ENCODE measurements around the gene C6orf120. TPM values are rescaled to one million over a fixed set of nuclear protein-coding genes. Genes with fewer than 3 reads are reported as not detected.

C6orf120 gene
- total RNA-seq, 1 donor from 2014 or later = 22.0 TPM

DNA sequence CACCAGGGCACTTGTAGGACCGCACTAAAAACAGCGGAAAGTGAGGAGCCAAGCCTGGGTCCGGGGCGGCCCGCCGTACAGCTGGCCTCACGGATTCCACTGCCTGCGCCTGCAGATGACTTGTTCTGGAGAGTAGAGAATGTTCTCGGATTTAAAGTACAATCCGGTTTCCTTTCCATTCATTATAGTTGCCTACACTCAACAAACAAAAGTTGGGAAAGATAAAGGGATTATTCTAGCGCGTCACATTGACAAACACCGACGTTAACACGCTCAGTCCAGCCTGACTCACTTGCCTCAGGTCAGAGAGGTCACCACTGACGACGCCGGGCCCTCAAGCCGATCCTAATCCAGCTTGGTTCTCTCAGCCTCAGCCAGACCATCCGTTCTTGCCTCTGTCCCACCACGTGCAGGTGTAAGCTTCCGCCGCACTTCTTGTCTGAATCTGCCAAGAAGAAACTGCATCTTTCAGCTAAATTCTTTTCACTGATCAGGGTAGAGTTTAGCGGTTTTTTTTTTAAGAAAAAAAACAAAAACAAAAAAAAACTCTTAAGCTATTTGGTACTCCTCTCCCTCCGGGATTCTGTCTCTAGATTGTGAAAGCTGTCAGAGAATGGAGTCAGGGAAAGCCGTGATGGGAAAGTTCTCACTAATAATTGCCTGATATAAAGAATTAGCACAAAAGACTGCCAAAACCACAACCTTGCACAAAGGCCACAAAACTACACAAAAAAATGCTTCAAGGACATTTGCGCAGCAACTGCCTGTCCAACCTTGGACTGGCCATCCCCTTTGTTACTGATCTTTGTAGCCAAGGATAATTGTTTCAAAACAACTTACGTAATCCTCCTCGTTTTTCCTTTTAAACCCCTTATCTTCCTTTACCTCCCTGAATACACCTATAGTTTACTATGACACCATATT, 23.5 kb downstream of the C6orf120 start:
- DNase-seq = peak; percentile 54

GRCh38 chr6:169726049-169726400, 24.1 kb downstream of the C6orf120 start:
- no peak for DNase-seq

- DNase-seq = no peak
Observed at GRCh38 chr6:169726963-169727362, 25.0 kb downstream of the C6orf120 start.

DNA sequence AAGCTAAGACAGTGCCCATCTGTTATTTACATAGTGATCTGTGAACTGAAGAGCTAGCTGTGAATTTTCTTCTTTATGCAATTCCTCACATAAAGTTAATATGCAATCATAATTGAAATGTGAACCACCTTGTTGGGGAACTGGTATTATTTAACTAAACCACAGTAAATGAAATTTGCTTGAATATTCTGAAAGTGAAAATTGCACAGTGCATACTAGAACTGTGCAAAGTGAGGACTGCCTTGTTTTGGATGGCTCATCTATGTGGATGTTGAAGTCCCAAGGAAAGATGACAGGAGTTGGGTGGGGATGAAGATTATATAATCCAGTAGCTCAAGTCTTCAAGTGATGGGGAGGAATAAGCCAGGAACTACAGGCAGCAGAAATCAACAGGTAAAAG, 28.0 kb downstream of the C6orf120 start:
- no peak for DNase-seq

DNA sequence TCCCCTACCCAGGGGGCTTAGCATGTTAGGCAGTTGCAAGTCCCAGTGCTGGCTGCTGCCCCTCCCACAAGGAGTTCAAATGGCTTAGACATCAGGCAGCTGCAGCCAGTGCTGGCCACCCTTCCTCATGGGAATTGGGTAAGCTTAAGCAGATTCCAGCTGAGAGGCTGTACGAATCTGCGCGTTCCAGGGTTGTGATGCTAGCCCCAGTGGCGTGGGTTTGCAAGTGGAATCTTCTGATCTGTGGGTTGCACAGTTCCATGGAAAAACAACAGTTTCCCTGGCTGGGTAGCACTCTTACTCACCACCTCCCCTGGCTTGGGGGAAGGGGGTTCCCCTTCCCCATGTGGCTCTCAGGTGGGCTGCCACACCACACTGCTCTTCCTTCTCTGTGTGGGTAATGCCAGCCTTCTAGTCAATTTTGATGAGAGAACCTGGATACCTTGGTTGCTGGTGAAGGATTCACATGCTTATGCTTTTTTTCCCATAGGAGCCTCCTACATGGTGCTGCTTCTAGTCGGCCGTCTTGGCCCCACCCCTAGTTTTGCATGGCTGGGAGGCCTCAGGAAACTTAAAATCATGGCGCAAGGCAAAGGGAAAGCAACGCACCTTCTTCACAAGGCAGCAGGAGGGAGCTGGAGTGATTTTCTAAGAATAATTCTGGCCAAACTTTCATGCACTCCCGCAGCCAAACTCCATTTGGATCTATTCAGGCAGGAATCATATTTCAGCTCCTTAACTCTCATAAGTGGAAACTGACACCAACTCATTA, 36.5 kb downstream of the C6orf120 start:
- no peak for DNase-seq

GRCh38 chr6:169738976-169739529, 37.1 kb downstream of the C6orf120 start:
- DNase-seq = no peak

- no peak for DNase-seq
Observed at GRCh38 chr6:169741344-169741743, 39.4 kb downstream of the C6orf120 start.

DNA sequence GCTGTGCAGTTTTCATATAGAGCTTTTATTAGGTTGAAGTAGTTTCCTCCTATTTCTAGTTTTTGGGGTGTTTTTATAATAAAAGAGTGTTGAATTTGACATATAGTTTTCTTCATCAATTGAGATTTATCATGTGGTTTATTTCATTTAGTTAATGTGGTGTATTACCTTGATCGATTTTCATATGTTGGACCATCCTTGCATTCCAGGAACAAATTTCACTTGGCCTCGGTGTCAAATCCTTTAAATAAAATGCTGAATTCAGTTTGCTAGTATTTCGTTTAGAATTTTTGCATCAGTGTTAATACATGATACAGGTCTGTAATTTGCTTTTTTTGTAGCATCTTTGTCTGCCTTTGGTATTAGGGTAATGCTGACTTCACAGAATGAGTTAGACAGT, 43.5 kb downstream of the C6orf120 start:
- no peak for DNase-seq

- DNase-seq = no peak
Observed at GRCh38 chr6:169746556-169746955, 44.6 kb downstream of the C6orf120 start.

DNA sequence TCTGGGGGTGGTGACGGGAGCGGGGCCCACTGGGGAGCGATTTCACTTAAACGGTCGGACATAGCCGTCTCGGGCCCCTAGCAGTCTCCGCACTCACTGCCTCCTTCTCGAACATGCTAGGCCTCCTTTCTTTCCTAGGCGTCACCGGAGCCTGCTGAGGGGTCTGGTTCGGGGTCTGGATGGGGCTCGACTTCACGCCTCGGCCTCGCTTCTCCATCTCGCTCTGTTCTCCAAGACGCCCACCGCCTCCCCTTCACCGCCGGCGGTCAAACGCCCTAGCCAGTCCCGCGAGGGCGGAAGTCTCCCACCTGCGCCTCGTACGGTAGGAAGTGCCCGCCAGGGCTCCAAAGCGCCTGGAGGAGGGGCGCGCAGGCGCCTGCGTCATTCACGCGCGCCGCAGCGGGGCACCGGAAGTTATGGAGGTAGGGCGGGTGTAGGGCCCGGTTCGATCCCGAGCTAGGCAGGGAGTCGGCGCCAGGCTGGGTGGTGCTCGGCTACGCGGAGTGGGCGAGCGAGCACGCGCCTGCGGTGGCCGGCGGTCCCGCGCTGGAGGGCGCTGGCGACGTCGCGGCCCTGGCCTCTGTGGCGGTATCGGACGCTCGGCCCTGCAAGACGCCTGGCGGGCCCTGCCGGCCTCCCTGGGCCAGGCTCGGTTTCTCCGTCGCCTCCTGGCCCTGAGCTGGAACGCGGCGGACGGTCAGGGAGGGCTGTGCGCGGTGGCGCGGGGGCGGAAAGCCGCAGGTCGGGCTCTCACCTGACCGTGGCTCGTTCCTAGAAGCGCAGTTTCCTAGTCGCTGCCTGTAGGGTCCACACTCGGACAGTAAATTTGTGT, 49.5 kb downstream of the C6orf120 start, which contains the start of the genes DYNLT2 and ERMARD:
DYNLT2 (minus strand) TSS at position 331 of the 832 bp plus-strand sequence; CDS start at position 217, 114 bp downstream.
ERMARD (plus strand) TSS at position 381 of the 832 bp plus-strand sequence; CDS start at position 417, 36 bp downstream.
- DNase-seq = peak; percentile 88

- peak; percentile 23 for DNase-seq
Observed at GRCh38 chr6:169752074-169752623, 50.2 kb downstream of the C6orf120 start.

Other genes starting within 250 kb of the C6orf120 start
- gene WDR27, start 97 bp upstream of the C6orf120 start, total RNA-seq = 32.8 TPM
- 46.4 TPM for gene PHF10, start 22.4 kb downstream of the C6orf120 start, total RNA-seq
- gene DYNLT2, start 49.4 kb downstream of the C6orf120 start, total RNA-seq = 2.0 TPM
- 18.7 TPM for gene ERMARD, start 49.5 kb downstream of the C6orf120 start, total RNA-seq